SHP77 treated with DMSO at 0.1 percent for 48 hours (cell line): Measurements from ENCODE around the gene PPFIA1.

ENCODE experiments used
- DNase-seq: peaks from one replicate; lab custom pipeline; 2025; lab: John Stamatoyannopoulos, UW

Gene PPFIA1

GRCh38 chr11:70415642-70416395 lies 145.3 kb downstream of the PPFIA1 start:
- no peak for DNase-seq

DNA sequence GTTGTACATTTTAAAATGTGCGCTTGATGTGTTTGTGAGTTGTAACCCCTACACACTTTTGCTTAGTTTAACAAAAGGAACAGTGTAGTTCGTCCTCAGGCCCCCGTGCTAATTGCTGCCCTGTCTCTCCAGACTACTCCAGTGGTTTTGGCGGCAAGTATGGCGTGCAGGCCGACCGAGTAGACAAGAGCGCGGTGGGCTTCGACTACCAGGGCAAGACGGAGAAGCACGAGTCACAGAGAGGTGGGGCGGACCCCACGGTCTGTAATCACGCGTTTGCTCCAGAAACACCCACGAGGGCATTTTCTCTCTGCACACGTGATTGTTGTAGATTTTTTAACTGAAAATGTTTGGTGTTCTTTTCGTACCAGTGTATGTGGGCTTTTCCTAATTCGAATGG lies 146.4 kb downstream of the PPFIA1 start:
- DNase-seq: no peak

DNA sequence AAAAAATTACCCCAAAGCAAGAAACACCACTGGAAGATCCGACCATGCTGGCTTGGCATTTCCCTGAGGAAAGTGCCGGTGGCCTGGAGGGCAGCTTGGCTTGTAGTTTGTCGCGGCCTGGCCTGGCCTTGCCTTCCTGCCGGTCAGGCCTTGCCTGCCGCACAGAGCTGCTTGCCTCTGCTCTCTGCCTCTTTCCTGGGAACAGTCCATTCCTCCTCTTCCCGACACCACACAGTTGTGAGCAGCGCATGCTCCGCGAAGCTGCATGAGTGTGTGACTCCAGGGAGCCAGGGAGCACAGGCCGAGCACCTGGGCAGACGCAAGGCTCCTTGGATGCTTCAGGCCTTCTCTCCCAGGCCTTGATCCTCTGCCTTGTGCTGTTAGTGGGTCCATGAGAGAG lies 147.6 kb downstream of the PPFIA1 start:
- DNase-seq: no peak

DNA sequence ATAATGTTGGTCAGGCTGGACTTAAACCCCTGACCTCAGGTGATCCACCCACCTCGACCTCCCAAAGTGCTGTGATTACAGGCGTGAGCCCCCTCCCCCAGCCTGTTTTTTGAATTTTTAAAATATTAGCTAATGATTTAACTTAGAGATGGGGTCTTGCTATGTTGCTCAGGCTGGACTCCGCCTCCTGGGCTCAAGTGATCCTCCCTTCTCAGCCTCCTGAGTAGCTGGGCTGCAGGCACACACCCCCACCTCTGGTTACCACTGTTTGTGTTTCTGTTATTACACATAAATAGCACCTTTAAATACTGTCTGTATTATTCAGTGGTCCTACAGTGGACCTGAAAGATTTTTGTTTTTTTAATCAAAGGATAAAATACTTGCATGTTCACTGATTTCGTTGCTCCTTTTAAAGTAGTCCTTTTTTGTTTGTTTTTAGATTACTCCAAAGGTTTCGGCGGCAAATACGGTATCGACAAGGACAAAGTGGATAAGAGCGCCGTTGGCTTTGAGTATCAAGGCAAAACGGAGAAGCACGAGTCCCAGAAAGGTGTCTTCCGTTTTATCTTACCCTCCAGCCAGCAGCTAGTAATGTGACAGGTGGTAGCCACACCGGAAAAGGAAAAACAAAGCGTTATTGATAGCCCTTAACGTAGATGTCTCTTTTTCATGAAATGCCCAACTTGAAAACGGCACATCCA lies 149.0 kb downstream of the PPFIA1 start:
- no peak for DNase-seq

GRCh38 chr11:70420008-70420464 lies 149.5 kb downstream of the PPFIA1 start:
- no peak for DNase-seq

- DNase-seq: no peak
Measured at GRCh38 chr11:70420496-70420895, 150.0 kb downstream of the PPFIA1 start.

GRCh38 chr11:70421123-70421522 lies 150.6 kb downstream of the PPFIA1 start:
- DNase-seq: no peak

DNA sequence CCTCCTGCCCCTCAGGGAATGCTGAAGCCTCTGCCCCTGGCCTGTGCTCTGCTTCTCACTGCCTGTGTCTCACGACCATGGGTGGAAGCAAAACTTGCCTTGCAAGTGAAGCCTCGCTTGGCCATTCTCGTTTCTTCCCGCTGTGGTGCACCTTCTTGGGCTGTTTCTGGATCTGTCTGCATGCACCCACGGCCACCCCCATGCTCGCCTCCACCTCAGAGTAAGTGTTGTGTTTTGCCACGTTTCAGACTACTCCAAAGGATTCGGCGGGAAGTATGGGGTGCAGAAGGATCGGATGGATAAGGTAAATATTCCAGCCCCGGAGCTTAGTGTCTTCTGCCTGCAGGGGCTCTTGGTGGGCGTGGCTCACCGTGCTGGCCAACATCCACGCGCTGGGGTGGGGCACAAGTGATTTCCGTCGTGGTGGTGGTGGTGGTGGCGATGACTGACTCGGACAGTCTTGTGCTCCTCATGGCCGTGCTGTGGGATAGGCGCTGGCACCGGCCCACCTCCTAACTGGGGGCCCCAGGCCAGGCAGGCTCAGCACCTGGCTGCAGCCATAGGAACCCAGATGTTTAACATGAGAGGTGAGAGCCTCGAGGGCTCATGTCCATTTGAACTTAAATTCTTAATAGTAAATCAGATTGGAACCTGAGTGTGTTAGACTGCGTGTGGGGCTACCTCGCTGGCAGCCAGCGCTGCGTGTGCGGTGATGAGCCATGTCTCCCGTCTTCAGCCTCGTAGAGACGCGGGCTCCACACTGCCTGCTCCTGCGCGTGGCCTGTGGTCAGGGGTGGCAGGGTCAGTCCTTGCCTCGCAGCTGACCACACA lies 152.4 kb downstream of the PPFIA1 start:
- no peak for DNase-seq

GRCh38 chr11:70423523-70424505 lies 153.3 kb downstream of the PPFIA1 start:
- no peak for DNase-seq

- no peak for DNase-seq
Measured at GRCh38 chr11:70424765-70425344, 154.4 kb downstream of the PPFIA1 start.

GRCh38 chr11:70427436-70427835 lies 156.9 kb downstream of the PPFIA1 start:
- no peak for DNase-seq

DNA sequence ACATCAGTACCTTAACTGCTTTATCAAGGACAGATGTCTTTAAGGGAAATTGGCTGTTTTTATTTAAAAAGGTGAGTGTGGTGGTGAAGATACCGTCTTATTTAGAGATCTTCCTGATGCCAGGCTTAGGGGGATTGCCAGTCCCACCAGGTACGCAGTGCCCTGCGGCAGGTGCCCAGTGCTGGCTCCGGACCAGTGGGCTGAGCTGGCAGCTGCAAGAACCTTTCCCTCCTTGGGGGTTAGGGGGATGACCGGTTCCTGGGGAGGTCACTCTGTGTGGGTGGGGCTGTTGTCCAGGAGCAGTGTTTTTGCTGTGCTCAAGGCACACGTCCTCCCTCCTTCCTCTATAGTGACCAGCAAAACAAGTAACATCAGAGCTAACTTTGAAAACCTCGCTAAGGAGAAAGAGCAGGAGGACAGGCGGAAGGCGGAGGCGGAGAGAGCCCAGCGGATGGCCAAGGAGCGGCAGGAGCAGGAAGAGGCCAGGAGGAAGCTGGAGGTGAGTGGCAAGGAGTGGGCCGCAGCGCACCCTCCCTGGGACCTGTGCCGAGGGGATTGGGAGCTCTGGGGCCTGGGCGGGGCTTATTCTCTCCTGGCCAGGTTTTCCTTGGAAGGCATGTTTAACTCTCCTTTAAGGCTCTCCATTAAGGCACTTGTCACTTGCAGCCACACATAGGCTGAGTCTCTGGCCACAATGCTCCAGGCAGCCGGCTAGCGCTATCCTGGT lies 158.4 kb downstream of the PPFIA1 start:
- DNase-seq: no peak

DNA sequence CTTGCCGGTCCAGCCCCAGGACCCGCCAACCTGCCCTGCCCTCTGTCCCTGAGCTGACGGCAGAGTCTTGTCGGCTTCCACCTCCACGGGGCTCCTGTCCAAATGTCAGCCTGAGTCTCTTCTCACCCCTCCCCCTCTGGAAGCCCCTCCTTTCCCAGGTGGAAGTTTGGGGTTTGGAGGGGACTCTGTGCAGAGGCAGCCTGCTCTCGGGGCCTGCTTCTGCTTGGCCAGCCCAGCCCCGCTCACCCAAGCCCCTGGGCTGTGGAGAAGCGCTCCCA lies 158.9 kb downstream of the PPFIA1 start:
- DNase-seq: no peak

- no peak for DNase-seq
Measured at GRCh38 chr11:70429724-70430521, 159.4 kb downstream of the PPFIA1 start.

GRCh38 chr11:70430671-70431574 lies 160.4 kb downstream of the PPFIA1 start:
- DNase-seq: no peak

- no peak for DNase-seq
Measured at GRCh38 chr11:70431611-70432010, 161.1 kb downstream of the PPFIA1 start.

- no peak for DNase-seq
Measured at GRCh38 chr11:70432065-70432464, 161.6 kb downstream of the PPFIA1 start.

- no peak for DNase-seq
Measured at GRCh38 chr11:70432580-70432979, 162.1 kb downstream of the PPFIA1 start.

DNA sequence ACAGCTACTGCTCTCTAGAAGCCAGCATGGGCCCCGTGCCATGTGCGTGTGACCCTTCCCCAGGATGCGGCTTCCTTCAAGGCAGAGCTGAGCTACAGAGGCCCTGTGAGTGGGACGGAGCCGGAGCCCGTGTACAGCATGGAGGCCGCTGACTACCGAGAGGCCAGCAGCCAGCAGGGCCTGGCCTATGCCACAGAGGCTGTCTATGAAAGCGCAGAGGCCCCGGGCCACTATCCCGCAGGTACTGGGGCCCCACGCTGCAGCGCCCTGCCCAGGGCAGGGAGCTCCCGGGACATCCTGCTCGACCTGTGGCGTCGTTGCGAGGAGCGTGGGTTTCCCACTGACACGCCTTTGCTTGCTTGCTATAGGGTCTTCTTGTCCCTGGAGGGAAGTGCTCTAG lies 162.5 kb downstream of the PPFIA1 start:
- no peak for DNase-seq
